Globus pallidus (tissue), 1 donor: ENCODE results near the gene KDM1A.
"Not testable (repeated sequence)": the region's sequence is repeated elsewhere in the genome, so short reads cannot be mapped to it uniquely, and the experiment has no call there.

ENCODE experiments used
- DNase-seq: peaks from one replicate; pipeline ENCODE4 v3.0.0-alpha.2; 2015; ENCODE audit warnings: low spot score

Gene KDM1A

DNA sequence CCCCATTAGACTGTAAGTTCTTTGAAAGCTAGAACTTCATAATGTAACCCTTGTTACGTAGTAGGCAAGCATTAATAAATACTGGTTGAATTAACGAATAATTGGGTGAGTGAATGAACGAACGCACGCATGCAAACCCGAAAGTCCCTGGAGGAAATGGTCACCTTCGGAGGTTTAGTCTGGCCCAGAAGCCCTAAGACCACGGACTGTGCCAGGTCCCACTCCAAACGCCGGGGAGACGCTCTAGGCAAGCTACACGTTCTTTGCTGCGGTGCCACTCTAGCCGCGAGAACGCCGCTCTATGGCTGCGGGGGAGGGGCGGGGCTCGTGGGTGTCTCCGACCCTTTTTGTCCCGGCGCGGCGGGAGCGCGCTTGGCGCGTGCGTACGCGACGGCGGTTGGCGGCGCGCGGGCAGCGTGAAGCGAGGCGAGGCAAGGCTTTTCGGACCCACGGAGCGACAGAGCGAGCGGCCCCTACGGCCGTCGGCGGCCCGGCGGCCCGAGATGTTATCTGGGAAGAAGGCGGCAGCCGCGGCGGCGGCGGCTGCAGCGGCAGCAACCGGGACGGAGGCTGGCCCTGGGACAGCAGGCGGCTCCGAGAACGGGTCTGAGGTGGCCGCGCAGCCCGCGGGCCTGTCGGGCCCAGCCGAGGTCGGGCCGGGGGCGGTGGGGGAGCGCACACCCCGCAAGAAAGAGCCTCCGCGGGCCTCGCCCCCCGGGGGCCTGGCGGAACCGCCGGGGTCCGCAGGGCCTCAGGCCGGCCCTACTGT is at the start of gene KDM1A:
TSS of gene KDM1A (plus strand) at position 375 of the 769 bp plus-strand sequence. CDS start at position 504, 129 bp downstream.
- peak; percentile 96 for DNase-seq

DNA sequence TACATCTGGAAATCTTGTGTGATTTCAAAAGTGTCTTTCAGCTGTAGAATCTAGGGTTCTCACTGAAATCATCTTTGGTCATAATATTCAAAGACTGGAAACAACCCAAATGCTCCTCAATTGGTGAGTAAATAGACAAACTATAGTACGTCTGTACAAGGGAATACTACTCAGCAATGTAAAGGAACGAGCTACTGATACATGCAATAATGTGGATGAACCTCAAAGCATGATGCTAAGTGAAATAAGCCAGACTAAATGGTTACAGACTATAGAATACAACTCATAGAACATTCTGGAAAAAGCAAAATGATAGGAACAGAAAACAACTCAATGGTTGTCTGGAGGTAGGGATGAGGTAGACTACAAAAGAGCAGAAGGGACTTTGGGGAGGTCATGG is 49.2 kb upstream of the KDM1A start:
- DNase-seq: no peak

- no peak for DNase-seq
Measured at GRCh38 chr1:22971161-22971560, 48.1 kb upstream of the KDM1A start.

- DNase-seq: no peak
Measured at GRCh38 chr1:22971611-22972405, 47.5 kb upstream of the KDM1A start.

DNA sequence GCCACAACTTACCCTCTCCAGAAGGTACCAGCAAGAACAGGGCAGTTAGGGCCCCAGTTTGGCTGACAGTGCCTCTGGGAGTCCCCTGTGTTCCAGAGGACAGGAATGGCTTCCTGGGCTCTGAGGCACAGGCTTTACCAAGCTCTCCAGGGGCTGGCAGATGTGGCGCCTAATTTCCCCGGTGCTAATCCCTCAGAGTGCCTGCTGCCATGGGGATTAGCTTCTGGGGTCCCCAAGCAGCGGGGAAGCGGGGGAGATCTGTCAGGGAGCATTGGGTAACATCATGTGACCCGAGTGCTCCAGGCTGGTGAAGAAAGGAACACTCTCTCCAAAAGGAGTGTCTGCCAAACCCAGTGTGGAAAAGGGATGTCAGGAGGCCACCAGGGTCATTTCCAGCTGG is 46.5 kb upstream of the KDM1A start, which contains the start of gene LACTBL1:
TSS of gene LACTBL1 (minus strand) at position 107 of the 400 bp plus-strand sequence. CDS start 550 bp downstream, outside the sequence.
- no peak for DNase-seq

DNA sequence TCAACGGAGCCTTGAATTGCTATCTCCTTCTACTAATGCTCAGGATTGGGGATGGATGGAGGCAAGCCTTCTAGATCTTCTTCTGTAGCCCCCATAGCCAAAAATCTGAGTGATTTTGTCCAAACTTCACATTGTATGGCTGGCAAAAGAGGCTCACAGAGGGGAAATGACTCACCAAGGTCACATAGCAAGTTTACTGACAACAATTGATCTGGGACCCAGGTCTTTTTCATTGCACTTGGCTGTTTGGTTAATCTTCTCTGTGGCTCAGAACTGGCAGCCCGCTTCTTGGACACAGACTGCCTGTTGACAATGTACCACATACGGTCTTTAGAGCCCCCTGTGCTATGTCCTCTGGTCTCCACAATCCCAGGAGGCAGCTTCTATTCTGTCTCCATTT is 43.6 kb upstream of the KDM1A start:
- no peak for DNase-seq

- no peak for DNase-seq
Measured at GRCh38 chr1:22976127-22976460, 43.2 kb upstream of the KDM1A start.

DNA sequence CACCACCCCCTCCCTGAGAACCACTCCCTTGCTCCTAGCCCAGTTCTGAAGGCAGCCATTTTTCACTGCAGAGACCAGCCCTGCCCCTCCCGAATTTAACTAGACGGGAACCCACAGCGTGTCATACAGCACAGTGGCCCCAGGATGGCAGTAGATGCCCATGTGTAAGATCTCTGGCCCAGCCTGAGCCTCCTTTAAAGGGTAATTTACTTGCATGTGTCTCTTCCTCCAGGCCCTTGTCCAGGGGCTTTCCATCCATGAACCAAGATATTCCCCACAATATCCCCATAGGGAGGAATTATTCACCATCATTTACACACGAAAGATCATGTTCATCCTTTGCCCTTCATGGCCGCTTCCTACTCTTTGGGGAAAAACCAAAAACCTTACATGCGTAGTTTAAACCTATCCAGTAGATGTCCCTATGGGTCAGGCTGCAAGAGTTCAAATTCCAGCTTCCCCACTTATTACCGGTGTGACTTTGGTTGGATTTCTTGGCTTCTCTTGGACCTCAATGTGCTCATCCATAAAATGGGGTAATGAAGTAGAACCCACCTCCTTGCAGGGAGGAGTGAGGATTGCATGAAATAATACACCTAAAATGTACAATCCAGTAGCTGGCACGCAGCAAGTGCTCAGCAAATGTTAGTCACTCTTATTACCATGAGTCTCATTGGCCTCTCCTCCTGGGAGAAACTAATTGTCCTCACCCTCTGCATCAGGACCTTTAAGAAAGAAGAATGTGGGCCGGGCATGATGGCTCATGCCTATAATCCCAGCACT is 42.6 kb upstream of the KDM1A start:
- peak; percentile 32 for DNase-seq

- no peak for DNase-seq
Measured at GRCh38 chr1:22978299-22978698, 41.0 kb upstream of the KDM1A start.

GRCh38 chr1:22980471-22980790 is 38.8 kb upstream of the KDM1A start:
- not testable (repeated sequence) for DNase-seq

- DNase-seq: no peak
Measured at GRCh38 chr1:22983944-22984343, 35.3 kb upstream of the KDM1A start.

DNA sequence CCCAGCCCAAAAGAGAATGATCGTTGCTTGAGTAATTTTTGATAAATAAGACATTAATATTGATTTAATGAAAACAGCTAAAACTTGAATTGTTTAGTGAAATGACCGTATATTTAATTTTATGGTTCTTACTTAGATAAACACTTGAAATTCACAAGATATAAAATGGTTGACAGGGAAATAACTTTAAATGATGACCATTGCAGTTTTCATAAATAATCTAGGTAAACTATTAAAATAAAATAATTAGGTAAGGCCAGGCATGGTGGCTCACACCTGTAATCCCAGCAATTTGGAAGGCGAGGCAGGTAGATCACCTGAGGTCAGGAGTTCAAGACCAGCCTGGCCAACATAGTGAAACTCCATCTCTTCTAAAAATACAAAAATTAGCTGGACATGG is 26.9 kb upstream of the KDM1A start:
- not testable (repeated sequence) for DNase-seq

DNA sequence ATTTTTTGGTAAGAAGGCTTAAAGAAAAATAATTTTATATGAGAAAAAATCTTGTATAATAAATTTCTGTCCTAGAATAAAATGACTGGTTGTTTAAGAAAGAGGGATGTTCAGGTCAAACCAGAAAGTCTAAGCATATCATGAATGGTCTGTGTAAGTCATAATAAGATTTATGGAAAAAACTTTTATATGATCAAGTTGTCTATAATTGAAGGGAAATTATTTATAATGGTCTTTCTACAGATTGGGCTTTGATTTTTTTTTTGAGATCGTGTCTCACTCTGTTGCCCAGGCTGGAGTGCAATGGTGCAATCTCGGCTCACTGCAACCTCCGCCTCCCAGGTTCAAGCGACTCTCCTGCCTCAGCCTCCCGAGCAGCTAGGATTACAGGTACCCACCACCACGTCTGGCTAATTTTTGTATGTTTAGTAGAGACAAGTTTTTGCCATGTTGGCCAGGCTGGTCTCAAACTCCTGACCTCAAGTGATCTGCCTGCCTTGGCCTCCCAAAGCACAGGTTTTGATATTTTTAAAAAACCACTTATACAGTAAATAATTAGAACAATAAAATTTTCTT is 26.0 kb upstream of the KDM1A start:
- DNase-seq: not testable (repeated sequence)

GRCh38 chr1:22995774-22996173 is 23.5 kb upstream of the KDM1A start:
- no peak for DNase-seq

- not testable (repeated sequence) for DNase-seq
Measured at GRCh38 chr1:22997528-22997927, 21.7 kb upstream of the KDM1A start.

GRCh38 chr1:23000133-23000532 is 19.1 kb upstream of the KDM1A start:
- not testable (repeated sequence) for DNase-seq

DNA sequence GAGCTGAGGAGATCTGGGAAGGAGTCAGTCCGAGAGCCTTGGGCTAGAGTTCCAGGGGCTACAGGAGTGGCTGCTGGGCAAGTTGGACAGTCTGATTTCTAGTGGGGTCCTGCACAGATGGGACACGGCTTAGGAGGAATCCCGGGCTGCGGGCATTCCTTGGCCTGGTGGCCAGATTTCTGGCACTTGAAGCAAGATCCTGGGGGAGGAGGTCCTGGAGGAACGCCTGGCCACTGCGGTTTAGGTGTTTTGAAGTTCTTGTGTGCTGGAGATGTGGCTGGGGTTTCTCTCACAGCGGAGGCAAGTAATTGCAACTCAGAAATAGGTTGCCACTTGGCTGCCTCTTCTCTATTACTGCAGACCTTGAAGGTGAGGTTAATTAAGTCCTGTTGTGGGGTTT is 17.1 kb upstream of the KDM1A start:
- DNase-seq: not testable (repeated sequence)

DNA sequence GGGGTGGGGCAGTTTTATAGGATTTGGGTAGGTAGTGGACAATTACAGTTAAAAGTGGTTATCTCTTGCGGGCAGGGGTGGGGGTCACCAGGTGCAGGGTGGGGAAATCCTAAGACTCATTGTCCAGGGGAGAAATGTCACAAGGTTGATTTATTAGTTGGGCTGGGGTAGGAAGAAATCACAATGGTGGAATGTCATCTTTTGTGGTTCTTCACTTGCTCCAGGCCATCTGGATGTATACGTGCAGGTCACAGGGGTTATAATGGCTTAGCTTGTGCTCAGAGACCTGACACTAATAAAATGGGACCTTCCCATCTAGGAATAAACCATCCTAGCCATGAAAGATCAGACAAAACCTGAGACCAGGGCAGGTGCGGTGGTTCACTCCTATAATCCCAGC is 15.2 kb upstream of the KDM1A start:
- DNase-seq: no peak

GRCh38 chr1:23004769-23005168 is 14.5 kb upstream of the KDM1A start:
- DNase-seq: not testable (repeated sequence)

DNA sequence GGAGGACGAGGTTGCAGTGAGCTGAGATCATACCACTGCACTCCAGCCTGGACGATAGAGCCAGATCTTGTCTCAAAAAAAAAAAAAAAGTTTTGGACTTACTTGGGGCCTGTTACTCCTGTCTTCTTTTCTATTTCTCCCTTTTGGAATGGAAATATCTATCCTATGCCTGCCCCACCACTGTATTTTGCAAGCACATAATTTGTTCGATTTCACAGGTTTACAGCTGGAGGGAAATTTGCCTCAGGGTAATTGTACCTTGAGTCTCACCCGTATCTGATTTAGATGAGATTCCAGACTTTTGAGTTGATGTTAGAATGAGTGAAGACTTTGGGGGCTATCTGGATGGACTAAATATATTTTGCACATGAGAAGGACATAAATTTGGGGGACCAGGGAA is 12.2 kb upstream of the KDM1A start:
- no peak for DNase-seq

DNA sequence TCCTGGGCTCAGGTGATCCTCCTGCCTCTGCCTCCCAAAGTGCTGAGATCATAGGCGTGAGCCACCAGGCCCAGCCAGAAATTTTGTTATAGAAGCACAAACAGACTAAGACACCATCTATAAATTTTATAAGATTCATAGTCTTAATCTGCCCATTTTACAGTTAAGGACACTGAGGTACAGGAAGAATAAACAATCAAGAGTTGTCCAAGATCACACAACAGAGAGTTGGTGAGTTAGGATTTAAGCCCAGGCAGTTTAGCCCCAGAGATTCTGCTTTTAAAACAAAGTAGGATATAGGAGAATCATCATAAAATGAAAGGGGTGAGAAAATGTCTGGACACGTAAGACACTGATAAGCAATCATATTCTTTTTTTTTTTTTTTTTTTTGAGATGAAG is 10.4 kb upstream of the KDM1A start:
- no peak for DNase-seq

DNA sequence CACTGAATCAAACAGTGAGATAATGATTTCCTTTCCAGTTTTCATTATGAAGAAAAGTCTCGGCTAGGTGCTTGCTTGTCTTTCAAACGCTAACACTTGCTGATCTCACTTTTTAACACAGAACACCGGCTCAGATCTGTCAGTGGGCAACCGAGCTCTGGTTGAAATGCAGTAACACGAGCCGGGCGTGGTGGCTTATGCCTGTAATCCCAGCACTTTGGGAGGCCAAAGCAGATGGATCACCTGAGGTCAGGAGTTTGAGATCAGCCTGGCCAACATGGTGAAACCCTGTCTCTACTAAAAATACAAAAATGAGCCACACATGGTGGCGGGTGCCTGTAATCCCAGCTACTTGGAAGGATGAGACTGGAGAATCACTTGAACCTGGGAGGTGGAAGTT is 9.2 kb upstream of the KDM1A start:
- DNase-seq: not testable (repeated sequence)
